CD14-positive monocyte (primary cell): ENCODE measurements around the gene SPRY4. TPM values are rescaled to one million over a fixed set of nuclear protein-coding genes. Genes with fewer than 3 reads are reported as not detected.

Experiments used
- DNase-seq, 3 donors: peaks; one replicate each; pipeline ENCODE4 v3.0.0-alpha.2; 2011 to 2022
- H2AFZ ChIP-seq: 2 replicates; pipeline ENCODE4 v1.6.0; 2012; ENCODE audit warnings: mild to moderate bottlenecking, low read depth, low read length, inconsistent platforms; ENCODE audit not compliant: insufficient read depth, poor library complexity, severe bottlenecking
- H3K27ac ChIP-seq, 2 donors: 1 replicate in 1 of 2; 2 replicates in 1 of 2; pipeline ENCODE4 v1.5.1; 2012 to 2013; ENCODE audit warnings: low read length in 2 of 2, control low read depth in 1 of 2, inconsistent platforms in 1 of 2, low read depth in 1 of 2, mild to moderate bottlenecking in 1 of 2
- H3K27me3 ChIP-seq, 2 donors: one replicate each; pipeline versions ENCODE4 v1.6.0 to v1.6.1; 2011 to 2013; ENCODE audit warnings: low read length in 2 of 2; ENCODE audit not compliant: control insufficient read depth in 2 of 2, insufficient read depth in 2 of 2
- H3K36me3 ChIP-seq, 2 donors: replicated peaks in 1 of 2; 1 replicate in 1 of 2; 2 replicates in 1 of 2; pipeline versions ENCODE4 v1.5.1 to v1.6.1; 2012 to 2013; ENCODE audit warnings: low read length in 2 of 2, control low read depth in 1 of 2, inconsistent platforms in 1 of 2, mild to moderate bottlenecking in 1 of 2; ENCODE audit not compliant: insufficient read depth in 2 of 2, control insufficient read depth in 1 of 2
- H3K4me1 ChIP-seq, 2 donors: 1 replicate in 1 of 2; 2 replicates in 1 of 2; pipeline versions ENCODE4 v1.5.1 to v1.6.1; 2012 to 2013; ENCODE audit warnings: low read length in 2 of 2, control low read depth in 1 of 2, inconsistent platforms in 1 of 2, mild to moderate bottlenecking in 1 of 2, moderate library complexity in 1 of 2; ENCODE audit not compliant: insufficient read depth in 2 of 2, control insufficient read depth in 1 of 2
- H3K4me2 ChIP-seq: replicated peaks from 2 replicates; pipeline ENCODE3; 2012; ENCODE audit warnings: low read length, moderate library complexity, mild to moderate bottlenecking; ENCODE audit not compliant: poor library complexity, severe bottlenecking; ENCODE audit errors: extremely low read depth
- H3K4me3 ChIP-seq, 3 experiments: fragments of 200-600 bp in 1 of 3; sonication (generic) in 1 of 3; replicated peaks in 1 of 3; 1 replicate in 2 of 3; 2 replicates in 1 of 3; pipeline ENCODE4 v1.5.1; 2011 to 2013; ENCODE audit warnings: low read length in 3 of 3, mild to moderate bottlenecking in 3 of 3, control low read depth in 2 of 3, low read depth in 2 of 3, inconsistent platforms in 1 of 3, moderate library complexity in 1 of 3
- H3K79me2 ChIP-seq: 2 replicates; pipeline ENCODE4 v1.6.0; 2012; ENCODE audit warnings: mild to moderate bottlenecking, control low read depth, inconsistent platforms, low read length, moderate library complexity; ENCODE audit not compliant: insufficient read depth
- H3K9ac ChIP-seq: 2 replicates; pipeline ENCODE4 v1.6.0; 2017; ENCODE audit warnings: low read length, mild to moderate bottlenecking; ENCODE audit not compliant: insufficient read depth, poor library complexity, severe bottlenecking
- H3K9me3 ChIP-seq, 2 donors: replicated peaks in 1 of 2; 1 replicate in 1 of 2; 2 replicates in 1 of 2; pipeline versions ENCODE4 v1.5.1 to v1.6.1; 2012 to 2013; ENCODE audit warnings: low read length in 2 of 2, control low read depth in 1 of 2; ENCODE audit not compliant: control insufficient read depth in 1 of 2, insufficient read depth in 1 of 2
- H4K20me1 ChIP-seq: 2 replicates; pipeline ENCODE4 v1.6.0; 2012; ENCODE audit warnings: mild to moderate bottlenecking, low read length, control low read depth, moderate library complexity; ENCODE audit not compliant: insufficient read depth
- H3K27ac Mint-ChIP-seq, 7 donors: one replicate each; pipeline ENCODE4 v1.8.0; 2020; ENCODE audit warnings: mild to moderate bottlenecking in 7 of 7, mixed read lengths in 7 of 7, moderate library complexity in 6 of 7, inconsistent platforms in 2 of 7
- H3K27me3 Mint-ChIP-seq, 3 donors: one replicate each; pipeline ENCODE4 v1.8.0; 2021 to 2022; ENCODE audit warnings: low read depth in 3 of 3, mild to moderate bottlenecking in 3 of 3, mixed read lengths in 3 of 3, moderate library complexity in 3 of 3, inconsistent platforms in 1 of 3
- H3K36me3 Mint-ChIP-seq, 2 donors: one replicate each; pipeline ENCODE4 v1.8.0; 2020; ENCODE audit warnings: mixed read lengths in 2 of 2, inconsistent platforms in 1 of 2, mild to moderate bottlenecking in 1 of 2
- H3K4me1 Mint-ChIP-seq: one replicate; pipeline ENCODE4 v1.8.0; 2020; ENCODE audit warnings: mild to moderate bottlenecking, mixed read lengths
- H3K4me3 Mint-ChIP-seq, 2 donors: one replicate each; pipeline ENCODE4 v1.8.0; 2020; ENCODE audit warnings: mild to moderate bottlenecking in 2 of 2, mixed read lengths in 2 of 2, moderate library complexity in 1 of 2
- H3K9me3 Mint-ChIP-seq, 7 donors: one replicate each; pipeline ENCODE4 v1.8.0; 2020 to 2022; ENCODE audit warnings: mixed read lengths in 7 of 7, mild to moderate bottlenecking in 6 of 7, moderate library complexity in 6 of 7, inconsistent platforms in 2 of 7
- CTCF ChIP-seq: fragments of 200-600 bp; IDR thresholded peaks from one replicate; pipeline ENCODE4 v1.8.0; 2022; ENCODE audit warnings: antibody characterized with exemption, mild to moderate bottlenecking
- WGBS: methylation state at CpG from one replicate; pipeline ENCODE4 v1.1.5; 2013; ENCODE audit warnings: missing lambda C conversion rate; ENCODE audit not compliant: insufficient coverage; 5-methylcytosine and 5-hydroxymethylcytosine counted together
- intact Hi-C, 2 donors: fragments of 100-400 bp; cut with micrococcal nuclease; formaldehyde crosslinking; loops; one replicate each; pipeline versions ENCODE4 v1.15.0 to v1.15.1; 2023
- polyA plus RNA-seq, 3 donors: library from polyadenylated mRNA; depleted of rRNA in 1 of 3; unstranded in 2 of 3; stranded (reverse) in 1 of 3; fragments of 300-500 nt in 2 of 3; fragments of >200 nt in 1 of 3; fragmentation: Illumina TruSeq in 2 of 3; gene quantifications; 1 replicate in 2 of 3; 2 replicates in 1 of 3; pipeline ENCODE4 v1.2.3, GENCODE V29; 2012 to 2021

The SPRY4 gene
- polyA plus RNA-seq, 3 donors: not detected

GRCh38 chr5:142301540-142301939 lies 23.3 kb downstream of the SPRY4 start:
- Histone ChIP-seq H3K36me3 (no peaks in the 10 kb centered on the region), H3K27me3 (no peaks in the 10 kb centered on the region), H3K9me3 (no peaks in the 10 kb centered on the region), H3K27ac (no peak overlapping the region), H3K4me3 (no peak overlapping the region), H3K4me1 (no peaks in the 10 kb centered on the region), H3K9ac (no peak overlapping the region), H3K4me2 (no peak overlapping the region), H3K79me2 (no peaks in the 10 kb centered on the region), H2AFZ (no peak overlapping the region), H4K20me1 (no peaks in the 10 kb centered on the region)
- 90% methylated on average over 1 of the region's 4 CpGs for WGBS
- peaks cover 9 to 11% (median 10%) of the 10 kb centered on the region in 3 donors for H3K27me3 Mint-ChIP-seq
- H3K9me3 Mint-ChIP-seq: peaks cover 0 to 2% (median 0%) of the 10 kb centered on the region in 7 donors
- peak overlapping the region in 1 of 7 donors; percentile 19 for H3K27ac Mint-ChIP-seq
- H3K36me3 Mint-ChIP-seq: no peaks in the 10 kb centered on the region
- TF ChIP-seq CTCF: no peak
- DNase-seq: no peak
- intact Hi-C loops: no loop called here
- no peaks in the 10 kb centered on the region for H3K4me1 Mint-ChIP-seq
- H3K4me3 Mint-ChIP-seq: no peak overlapping the region

- Histone ChIP-seq H3K4me2 (no peak overlapping the region), H3K9me3 (no peaks in the 10 kb centered on the region), H3K27ac (no peak overlapping the region), H3K79me2 (no peaks in the 10 kb centered on the region), H3K4me1 (no peaks in the 10 kb centered on the region), H3K36me3 (no peaks in the 10 kb centered on the region), H3K27me3 (no peaks in the 10 kb centered on the region), H4K20me1 (no peaks in the 10 kb centered on the region), H3K9ac (no peak overlapping the region), H2AFZ (no peak overlapping the region), H3K4me3 (no peak overlapping the region)
- H3K4me3 Mint-ChIP-seq: no peak overlapping the region
- intact Hi-C loops: no loop called here
- no peak for DNase-seq
- H3K9me3 Mint-ChIP-seq: peaks cover 0 to 2% (median 0%) of the 10 kb centered on the region in 7 donors
- no peaks in the 10 kb centered on the region for H3K4me1 Mint-ChIP-seq
- TF ChIP-seq CTCF: no peak
- H3K27me3 Mint-ChIP-seq: peaks cover 9 to 14% (median 10%) of the 10 kb centered on the region in 3 donors
- H3K36me3 Mint-ChIP-seq: no peaks in the 10 kb centered on the region
- WGBS: 96% methylated on average over 7 of the region's 8 CpGs
- H3K27ac Mint-ChIP-seq: no peak overlapping the region
These were observed 24.1 kb downstream of the SPRY4 start for GRCh38 chr5:142300677-142301076.
